DMS53 treated with DMSO at 0.1 percent for 48 hours (cell line): Measurements from ENCODE around the gene ZSWIM3.
A peak's percentile ranks its signal among the peaks of the same experiment; 100 is the strongest.
"Not testable (repeated sequence)": the region's sequence is repeated elsewhere in the genome, so short reads cannot be mapped to it uniquely, and the experiment has no call there.

Experiments used
- DNase-seq: peaks from one replicate; lab custom pipeline; 2025; ENCODE audit not compliant: unreplicated experiment; lab: John Stamatoyannopoulos, UW

Gene ZSWIM3

DNA sequence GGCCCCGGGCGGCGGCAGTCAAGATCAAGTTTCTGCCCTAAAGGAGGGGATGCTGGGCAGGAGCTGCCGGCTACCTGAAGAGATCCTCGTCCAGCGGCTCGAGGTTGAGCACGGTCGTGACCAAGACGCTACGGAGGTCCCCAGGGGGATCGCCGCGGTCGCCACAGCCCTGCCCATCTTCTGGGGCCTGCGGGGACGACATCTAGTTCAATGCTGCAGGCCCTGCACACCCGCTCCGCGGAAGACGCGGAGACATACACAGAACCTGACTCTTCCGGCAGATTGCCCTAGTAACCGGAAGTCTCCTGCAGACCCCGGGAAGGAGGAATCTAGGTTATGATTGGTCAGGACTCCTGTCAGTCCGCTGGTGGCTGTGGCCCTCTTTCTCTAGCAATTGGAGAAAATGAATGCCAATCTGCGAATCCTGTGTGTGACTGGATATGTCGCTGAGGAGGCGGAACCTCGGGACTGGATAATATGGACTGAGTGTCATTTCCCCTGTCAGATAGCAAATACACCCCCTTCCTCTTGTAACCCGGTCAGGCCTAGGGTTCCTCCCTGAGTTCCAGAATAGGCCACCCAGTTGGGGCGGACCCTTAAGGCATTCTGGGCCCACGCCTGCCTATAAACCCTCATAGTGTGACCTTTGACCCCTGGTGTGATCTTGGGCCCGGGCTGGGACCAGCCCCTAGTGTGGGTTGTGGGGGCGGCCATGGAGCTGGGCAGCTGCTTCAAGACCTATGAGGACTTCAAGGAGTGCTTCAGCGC, at the start of gene ZSWIM3, which contains the start of gene ACOT8:
TSS of gene ZSWIM3 (plus strand) at position 501 of the 768 bp plus-strand sequence. CDS start at position 713, 212 bp downstream.
TSS of gene ACOT8 (minus strand) at position 279 of the 768 bp plus-strand sequence. CDS start at position 202, 77 bp downstream.
- DNase-seq: peak; percentile 100

DNA sequence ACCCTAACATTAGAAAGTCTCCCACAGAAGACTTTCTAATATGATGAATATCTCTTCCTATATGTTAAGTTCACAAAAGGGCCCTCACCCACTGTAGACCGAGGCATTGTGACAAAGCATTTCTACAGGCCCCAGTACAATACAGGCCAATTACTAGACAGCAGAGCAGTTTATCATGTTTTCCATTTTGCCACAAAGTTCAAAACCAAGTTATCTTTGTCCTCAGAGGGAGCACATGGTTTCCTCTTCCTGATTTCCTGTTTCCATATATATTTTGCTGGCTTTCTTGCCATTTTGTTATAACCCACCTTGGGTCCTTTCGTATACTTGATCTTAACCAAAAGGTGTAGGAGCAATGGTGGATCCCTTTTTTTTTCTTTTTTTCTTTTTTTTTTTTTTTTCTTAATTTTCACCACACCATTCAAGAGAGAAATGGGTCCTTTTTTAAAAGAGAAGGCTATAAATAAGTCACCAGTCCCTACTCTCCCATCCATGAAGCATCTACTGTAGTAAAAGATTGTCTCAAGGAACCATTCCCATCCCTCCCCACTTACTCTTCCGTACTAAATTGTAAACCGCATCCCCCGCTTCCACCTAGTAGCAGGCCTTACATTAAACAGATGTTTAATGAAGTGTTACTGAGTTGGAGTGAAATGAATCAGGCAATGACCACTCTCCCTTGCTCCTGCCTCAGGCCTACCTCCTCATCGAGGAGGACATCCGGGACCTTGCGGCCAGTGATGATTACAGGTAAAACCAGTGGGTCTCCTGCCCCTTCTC, 47.0 kb upstream of the ZSWIM3 start:
- DNase-seq: no peak

DNA sequence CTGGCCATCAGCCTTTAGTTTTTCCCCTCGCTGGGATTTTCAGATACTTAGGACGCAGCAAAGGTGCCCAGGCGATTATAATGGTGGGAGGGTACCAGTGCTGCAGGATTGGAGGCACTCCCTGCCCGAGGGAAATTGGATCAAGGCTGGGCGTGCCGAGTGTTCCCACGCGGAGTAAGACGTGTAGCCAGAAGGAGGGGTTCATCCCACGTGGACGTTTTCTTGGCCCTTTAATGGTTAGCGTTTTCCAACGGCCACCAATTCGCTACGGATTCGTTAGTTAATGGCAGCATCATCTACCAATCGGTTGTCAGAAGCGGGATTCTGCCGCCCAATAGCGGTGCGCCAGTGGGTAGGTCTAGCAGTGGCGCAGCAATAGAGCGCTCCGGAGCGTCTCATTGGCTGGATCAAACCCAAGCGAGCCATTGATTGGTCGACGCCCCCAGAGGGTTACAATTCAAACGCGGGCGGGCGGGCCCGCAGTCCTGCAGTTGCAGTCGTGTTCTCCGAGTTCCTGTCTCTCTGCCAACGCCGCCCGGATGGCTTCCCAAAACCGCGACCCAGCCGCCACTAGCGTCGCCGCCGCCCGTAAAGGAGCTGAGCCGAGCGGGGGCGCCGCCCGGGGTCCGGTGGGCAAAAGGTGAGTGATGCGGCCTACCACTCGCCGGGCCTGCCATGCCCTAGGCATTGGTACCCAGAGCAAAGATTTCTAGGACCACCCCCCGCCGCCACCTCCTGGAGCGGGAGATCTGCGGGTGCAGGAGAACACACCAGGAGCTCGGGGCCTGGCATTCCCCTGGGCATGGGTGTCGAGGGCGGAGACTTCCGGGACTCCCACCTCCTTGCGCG, 45.0 kb upstream of the ZSWIM3 start, which contains the start of gene UBE2C:
TSS of gene UBE2C (plus strand) at position 488 of the 849 bp plus-strand sequence. CDS start at position 540, 52 bp downstream.
- peak; percentile 100 for DNase-seq

DNA sequence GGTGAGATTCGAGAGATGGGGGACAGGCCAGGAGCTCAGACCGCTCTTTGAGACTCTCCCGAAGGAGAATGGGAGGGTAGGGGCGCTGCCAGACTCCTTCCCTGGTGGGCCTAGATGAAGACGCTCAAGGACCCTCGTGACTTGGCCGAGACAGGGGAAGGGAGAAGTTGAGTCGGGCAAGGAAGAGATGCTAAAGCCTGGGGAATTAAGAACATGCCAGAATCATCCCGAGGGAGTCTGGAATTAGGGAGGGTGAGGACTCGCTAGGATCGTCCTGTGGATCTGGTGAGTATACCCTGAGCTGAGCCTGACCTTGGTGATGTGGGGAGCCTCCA, 44.4 kb upstream of the ZSWIM3 start:
- DNase-seq: no peak

DNA sequence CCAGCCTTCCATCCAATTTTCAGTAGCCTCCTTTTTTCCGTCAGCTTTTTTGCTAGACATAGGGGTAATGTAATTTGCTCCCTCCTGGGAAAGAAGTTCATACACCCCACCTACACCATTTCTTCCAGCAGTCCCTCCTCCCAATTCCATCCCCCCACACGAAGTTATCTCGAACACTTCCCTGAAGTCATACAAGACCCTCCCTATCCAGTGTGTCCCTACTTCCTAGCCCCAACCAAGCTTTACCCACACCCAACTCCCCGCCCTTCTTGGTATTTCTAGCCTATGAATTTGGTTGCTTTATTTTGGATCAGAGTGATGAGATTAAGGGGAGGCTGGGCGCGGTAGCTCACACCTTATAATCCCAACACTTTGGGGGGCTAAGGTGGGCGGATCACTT, 43.9 kb upstream of the ZSWIM3 start:
- DNase-seq: no peak

DNA sequence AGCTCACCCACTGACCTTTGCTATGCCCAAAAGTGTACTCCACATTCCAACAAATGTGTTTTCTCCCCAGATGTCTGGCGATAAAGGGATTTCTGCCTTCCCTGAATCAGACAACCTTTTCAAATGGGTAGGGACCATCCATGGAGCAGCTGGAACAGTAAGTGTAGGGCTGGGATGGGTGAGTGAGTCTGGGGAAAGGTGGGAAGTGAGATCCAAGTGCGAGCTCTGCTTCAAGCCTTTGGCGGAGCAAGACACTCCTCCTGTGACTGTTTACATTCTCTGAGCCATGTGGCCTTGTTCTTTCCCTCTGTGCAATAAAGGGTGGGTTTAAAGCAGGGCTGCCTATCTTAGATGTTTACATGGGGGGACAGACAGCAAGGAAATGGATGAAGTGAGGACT, 43.1 kb upstream of the ZSWIM3 start:
- no peak for DNase-seq

DNA sequence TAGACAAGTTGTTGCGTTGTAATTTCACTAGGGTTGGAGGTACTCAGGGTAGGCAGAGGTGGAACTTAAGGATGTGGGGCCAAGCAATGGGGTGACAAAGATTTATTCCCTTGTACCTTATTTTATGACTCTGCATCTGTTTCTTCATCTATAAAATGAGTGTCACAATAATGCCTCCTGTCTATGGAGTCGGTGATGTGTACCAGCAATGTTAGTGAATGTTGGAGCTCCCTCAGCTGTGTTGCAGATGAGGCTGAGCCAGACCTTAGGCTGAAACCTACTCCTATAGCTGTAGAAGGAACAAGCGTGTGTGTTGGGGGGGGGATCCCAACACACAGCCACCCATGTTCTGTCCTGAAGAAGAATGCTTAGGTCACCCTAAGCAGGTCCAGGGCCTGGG, 40.5 kb upstream of the ZSWIM3 start:
- DNase-seq: no peak

DNA sequence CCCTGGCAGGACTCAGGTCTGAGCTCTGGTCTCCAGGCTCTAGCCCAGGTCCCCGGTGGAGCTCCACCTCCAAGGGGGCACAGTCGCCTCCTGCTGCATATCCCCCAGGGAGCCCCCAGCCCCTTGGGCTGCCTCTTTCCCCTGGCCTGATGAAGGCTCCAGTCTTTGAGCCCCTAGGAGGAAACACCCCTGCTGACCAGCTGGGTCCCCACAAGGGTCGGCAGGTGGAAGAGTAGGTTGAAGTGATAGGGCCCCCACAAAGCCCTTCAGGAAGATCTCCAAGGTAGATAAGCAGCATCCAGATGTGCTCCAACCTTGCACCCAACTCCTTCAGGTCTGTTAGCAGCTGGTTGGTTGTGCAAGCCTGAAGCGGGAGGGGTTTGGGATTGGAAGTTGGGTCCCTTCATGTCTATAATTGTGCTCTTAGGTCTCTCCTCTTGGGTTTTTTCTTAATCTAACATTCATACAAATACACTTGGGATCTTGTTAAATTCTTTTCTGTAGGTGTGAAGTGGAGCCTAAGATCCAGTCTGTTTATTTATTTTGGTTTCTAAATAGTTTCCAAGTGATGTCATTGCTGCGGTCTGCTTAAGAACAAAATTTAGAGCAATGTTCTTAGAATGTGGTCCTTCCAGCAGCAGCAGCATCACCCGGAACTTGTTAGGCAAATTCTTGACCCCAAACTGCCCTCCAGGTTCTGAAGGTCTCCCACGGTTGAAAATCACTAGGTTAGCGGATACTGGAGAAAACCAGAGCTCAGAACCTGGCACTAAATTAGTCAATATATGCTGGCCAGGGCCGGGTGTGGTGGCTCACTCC, 39.8 kb upstream of the ZSWIM3 start:
- no peak for DNase-seq

DNA sequence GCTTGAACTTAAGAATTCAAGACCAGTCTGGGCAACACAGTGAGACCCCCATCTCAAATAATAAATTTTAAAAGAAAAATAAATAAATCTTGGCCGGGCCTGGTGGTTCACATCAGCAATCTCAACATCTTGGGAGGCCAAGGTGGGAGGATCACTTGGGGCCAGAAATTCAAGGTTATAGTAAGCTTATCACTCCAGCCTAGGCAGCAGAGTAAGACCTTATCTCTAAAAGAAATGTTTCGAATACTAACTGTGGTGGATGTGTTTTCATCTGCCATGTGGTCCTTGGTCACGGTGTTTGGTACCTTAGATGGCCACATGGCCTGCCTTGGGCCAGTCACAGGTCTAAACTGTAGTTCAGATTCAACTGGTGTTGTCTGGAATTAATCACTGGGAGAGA, 39.2 kb upstream of the ZSWIM3 start:
- DNase-seq: no peak

DNA sequence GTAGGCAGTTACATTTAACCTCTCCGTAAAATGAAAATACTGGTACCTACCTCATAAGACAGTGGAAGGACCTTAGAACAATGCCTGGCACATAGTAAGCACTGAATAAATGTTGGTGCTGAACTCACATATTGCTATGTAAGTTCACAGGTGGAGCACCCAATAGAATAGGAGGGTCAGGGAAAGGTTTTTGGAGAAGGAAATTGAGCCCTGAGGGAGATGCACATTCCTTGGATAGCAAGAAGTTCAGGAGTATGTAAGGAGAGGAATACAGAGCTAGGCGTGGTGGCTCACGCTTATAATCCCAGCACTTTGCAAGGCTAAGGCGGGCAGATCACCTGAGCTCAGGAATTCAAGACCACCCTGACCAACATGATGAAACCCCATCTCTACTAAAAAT, 37.9 kb upstream of the ZSWIM3 start:
- DNase-seq: no peak

DNA sequence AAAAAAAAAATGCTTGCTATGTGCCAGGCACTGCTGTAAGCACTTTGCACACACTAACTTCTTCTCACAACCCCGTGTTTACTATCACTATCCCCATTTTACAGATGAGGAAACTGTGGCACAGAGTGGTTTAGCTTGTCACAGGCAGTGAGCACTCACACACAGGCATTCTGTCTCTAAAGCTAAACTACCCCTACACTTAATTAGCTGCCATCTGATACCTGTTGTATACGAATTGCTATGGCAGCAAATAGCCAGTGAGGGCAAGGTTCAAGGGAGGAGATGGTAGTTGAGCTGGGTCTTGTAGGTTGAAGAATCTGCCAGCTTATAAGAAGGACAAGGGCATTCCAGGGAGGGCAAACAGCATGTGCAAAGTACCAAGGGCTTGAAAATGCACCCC, 35.5 kb upstream of the ZSWIM3 start:
- DNase-seq: no peak

DNA sequence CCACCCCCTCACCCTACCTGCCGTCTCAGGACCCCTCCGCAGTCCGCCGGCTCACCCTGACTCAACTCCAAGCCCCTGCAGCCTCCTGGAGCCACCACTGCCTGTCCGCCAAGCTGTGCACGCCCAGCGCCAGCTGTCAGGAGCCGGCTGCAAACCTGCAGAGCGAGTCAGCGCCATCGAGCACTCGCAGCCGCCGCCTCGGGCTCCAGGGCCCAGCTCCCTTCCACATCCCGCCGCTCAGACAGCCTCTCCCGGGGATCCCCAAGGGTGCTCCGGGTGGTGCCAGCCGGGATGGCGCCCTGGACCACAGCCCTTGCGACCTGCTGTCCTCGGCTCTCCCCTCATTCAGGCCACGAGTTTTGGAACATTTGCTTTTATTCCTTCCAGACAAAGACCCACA, 34.6 kb upstream of the ZSWIM3 start:
- DNase-seq: peak; percentile 45

DNA sequence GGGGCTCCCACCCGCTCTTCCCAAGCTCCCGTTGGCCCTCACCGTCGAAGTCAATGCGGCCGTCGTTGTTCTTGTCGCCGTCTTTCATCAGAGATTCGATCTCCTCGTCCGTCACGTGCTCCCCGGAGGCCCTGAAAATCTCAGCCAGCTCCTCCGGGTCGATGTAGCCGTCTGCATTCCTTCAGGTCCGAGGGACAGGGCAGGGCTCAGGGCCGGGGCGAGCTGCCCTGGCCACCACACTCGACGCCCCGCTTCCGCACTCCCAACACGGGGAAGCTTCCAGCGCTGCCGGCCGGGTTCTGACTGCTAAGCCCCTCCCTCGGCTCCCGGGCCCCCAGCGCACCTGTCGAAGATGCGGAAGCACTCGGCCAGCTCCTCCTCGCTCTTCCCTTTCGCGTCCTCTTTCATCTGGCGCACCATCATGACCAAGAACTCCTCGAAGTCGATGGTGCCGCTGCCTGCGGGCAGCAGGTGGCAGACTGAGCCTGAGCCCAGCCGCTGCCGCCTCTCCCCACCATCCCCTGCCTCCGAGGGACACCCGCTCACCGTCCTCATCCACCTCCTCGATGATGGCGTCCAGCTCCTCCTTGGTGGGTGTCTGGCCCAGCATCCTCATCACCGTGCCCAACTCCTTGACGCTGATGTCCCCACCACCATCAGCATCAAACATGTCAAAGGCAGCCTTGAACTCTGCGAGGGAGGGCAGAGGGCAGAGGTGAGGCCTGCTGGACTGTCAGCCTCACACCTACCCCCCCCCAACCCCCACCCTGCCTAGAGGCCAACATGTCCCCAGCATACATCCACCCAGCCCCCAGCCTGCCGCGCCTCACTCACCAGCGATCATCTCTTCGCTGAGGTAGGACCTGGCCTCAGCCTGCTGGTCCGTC, 33.2 kb upstream of the ZSWIM3 start:
- DNase-seq: peak; percentile 85

DNA sequence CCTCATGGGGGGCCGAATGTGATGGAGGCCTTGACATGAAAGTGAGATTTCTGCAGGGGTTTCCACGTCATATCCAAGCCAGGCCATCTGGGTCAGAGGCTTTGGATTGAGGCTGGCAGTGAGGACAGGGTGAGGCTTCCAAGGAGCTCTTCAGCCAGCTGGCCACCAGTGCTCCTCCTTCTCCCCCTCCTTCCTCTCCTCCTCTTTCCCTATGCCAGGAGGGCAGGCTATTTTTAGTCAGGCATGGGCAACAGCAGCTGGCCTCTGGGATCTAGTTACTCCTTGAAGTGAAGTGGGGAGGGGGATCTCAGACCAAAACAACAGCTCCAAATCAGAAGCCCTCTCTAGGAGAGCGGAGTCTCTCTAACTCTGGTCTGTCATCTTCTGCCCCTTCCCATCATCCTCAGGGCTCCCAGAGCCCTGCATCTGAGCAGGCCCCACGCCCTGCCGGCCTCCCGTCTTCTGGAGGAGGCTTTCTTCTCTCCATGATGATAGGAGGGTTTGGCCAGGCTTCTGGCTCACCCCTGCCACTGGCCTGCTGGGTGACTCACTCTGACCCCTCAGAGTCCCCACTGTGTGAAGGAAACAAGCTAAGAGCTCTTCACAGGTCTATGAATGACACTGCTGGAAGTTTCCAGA, 30.9 kb upstream of the ZSWIM3 start:
- DNase-seq: no peak

DNA sequence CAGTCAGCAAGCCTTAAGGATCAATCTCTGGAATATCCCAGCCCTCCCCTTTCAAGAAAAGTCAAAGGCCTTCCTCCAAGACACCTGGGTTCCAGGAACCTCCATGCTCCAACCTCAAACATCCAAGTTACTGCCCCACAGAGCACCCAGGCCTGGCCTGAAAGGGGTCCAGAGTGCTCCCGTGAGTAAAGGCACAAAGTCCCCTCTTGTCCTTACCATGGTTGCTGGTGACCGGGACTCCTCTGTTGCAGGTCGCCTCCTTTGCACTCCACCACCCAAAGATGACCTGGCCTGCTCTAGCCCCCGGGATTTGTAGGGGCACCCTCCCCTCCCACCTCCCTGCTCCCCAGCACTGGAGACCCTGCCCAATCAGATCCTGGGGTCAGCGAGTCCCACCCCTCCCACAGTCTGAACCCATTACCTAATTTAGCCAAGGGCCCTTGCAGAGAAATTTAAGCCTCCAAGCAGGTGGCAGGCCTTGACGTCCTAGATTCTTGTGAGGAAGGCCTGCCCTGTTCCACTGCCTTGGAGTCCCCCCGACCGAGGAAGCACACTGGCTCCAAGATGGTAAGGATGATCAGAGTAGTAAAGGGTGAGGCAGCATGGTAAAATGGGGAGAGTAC, 30.3 kb upstream of the ZSWIM3 start, which contains the start of gene TNNC2:
TSS of gene TNNC2 (minus strand) at position 283 of the 623 bp plus-strand sequence. CDS start at position 219, 64 bp downstream.
- DNase-seq: no peak

DNA sequence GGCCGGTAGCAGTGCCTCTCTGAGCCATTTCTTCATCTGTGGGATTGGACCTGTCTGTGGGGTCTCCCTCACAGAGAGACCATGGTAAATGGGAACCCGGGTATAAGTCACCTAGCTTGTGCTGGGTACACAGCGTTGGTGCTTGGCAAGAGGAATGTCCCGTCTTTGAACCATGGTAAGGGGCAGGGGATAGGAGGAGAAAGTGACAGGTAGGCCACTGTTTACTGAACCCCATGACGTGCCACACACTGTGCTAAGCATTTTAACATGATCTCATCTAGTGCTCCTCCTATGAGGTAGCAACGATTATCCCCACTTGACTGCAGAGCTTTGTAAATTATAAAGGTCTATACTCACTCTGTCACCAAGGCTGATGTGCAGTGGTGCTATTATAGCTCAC, 29.7 kb upstream of the ZSWIM3 start:
- no peak for DNase-seq

DNA sequence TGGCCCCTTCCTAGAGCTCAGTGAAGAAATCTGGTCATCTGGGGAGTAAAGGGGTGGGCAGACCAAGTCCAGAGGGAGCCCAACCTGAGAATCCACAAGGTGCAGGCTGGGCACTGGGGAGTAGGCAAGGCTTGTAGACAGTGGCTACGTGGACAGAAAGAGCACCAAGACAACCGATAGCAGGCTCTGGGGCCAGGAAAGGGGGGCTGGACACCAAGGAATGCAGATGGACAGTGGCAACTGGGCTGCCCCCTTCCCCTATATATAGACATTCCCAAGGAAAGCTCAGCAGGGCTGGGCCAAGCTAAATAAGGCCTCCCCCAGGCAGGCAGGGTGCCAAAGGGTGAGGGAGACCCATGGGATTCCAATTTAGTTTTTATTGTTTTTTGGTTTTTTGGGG, 28.8 kb upstream of the ZSWIM3 start:
- no peak for DNase-seq

DNA sequence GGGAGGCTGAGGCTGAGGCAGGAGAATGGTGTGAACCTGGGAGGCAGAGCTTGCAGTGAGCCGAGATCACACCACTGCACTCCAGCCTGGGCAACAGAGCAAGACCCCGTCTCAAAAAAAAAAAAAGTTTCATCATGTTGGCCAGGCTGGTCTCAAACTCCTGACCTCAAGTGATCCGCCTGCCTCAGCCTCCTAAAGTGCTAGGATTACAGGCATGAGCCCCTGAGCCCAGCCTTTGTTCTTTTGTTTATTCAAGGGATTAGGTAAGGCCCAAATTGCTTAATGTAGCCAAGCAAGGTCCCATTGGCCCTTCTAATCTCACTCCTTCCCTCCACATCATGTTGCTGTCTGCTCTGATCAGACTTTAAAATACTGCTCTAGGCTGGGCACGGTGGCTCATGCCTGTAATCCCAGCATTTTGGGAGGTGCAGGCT, 27.7 kb upstream of the ZSWIM3 start:
- DNase-seq: not testable (repeated sequence)
